Measurements from ENCODE around the gene PTPRR. TPM values are rescaled to one million over a fixed set of nuclear protein-coding genes. Genes with fewer than 3 reads are reported as not detected.

The PTPRR gene
- total RNA-seq, 1 donor from 2014 or later: not detected

- DNase-seq (ENCODE audit: low spot score): no peak
- Mint-ChIP-seq H3K27me3 (ENCODE audit: low read depth) (no peaks in the 10 kb centered on the region), H3K9me3 (no peaks in the 10 kb centered on the region), H3K4me3 (ENCODE audit: low read depth) (no peak overlapping the region), H3K27ac (no peak overlapping the region), H3K36me3 (ENCODE audit: low read depth) (no peaks in the 10 kb centered on the region), H3K4me1 (ENCODE audit: low read depth) (no peaks in the 10 kb centered on the region)
- intact Hi-C loops (cut with micrococcal nuclease): no loop called here
These were observed 75.3 kb downstream of the PTPRR start for GRCh38 chr12:70845268-70845667.

- no peak for DNase-seq (ENCODE audit: low spot score)
- intact Hi-C loops (cut with micrococcal nuclease): no loop called here
- Mint-ChIP-seq H3K4me1 (ENCODE audit: low read depth) (no peaks in the 10 kb centered on the region), H3K4me3 (ENCODE audit: low read depth) (no peak overlapping the region), H3K27me3 (ENCODE audit: low read depth) (no peaks in the 10 kb centered on the region), H3K27ac (no peak overlapping the region), H3K36me3 (ENCODE audit: low read depth) (no peaks in the 10 kb centered on the region), H3K9me3 (no peaks in the 10 kb centered on the region)
These were observed 77.2 kb downstream of the PTPRR start for GRCh38 chr12:70843363-70843762.

GRCh38 chr12:70842942-70843341 is 77.6 kb downstream of the PTPRR start:
- Mint-ChIP-seq H3K4me3 (ENCODE audit: low read depth) (no peak overlapping the region), H3K4me1 (ENCODE audit: low read depth) (no peaks in the 10 kb centered on the region), H3K36me3 (ENCODE audit: low read depth) (no peaks in the 10 kb centered on the region), H3K27ac (no peak overlapping the region), H3K9me3 (no peaks in the 10 kb centered on the region), H3K27me3 (ENCODE audit: low read depth) (no peaks in the 10 kb centered on the region)
- no peak for DNase-seq (ENCODE audit: low spot score)
- intact Hi-C loops (cut with micrococcal nuclease): no loop called here

DNA sequence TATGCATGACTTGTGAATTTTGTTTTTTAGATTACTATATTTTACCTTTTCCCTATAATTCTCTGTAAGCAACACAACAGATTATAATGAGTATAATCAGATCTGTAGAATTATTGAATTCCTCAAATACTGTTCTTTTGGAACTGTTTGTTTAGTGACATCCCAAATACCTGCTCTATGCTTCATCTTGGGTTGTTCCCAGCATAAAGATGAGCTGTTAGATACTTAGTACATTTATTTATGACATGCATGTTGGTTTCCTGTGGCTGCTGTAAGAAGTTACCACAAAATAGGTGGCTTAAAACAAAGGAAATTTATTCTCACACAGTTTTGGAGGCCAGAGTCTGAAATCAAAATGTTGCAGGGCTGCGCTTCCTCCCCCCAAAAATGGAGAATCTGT is 78.4 kb downstream of the PTPRR start:
- no peak overlapping the region for H3K4me3 Mint-ChIP-seq (ENCODE audit: low read depth)
- no peaks in the 10 kb centered on the region for H3K36me3 Mint-ChIP-seq (ENCODE audit: low read depth)

GRCh38 chr12:70840656-70841350 is 79.7 kb downstream of the PTPRR start:
- H3K27me3 Mint-ChIP-seq (ENCODE audit: low read depth): no peaks in the 10 kb centered on the region
- no peak overlapping the region for H3K27ac Mint-ChIP-seq
- H3K4me1 Mint-ChIP-seq (ENCODE audit: low read depth): no peaks in the 10 kb centered on the region
- H3K4me3 Mint-ChIP-seq (ENCODE audit: low read depth): no peak overlapping the region
- no peak for DNase-seq (ENCODE audit: low spot score)
- H3K36me3 Mint-ChIP-seq (ENCODE audit: low read depth): no peaks in the 10 kb centered on the region
- intact Hi-C loops (cut with micrococcal nuclease): no loop called here
- no peaks in the 10 kb centered on the region for H3K9me3 Mint-ChIP-seq

More for the DNA sequence above, 78.4 kb downstream of the PTPRR start:
- Mint-ChIP-seq H3K4me1 (ENCODE audit: low read depth) (no peaks in the 10 kb centered on the region), H3K27me3 (ENCODE audit: low read depth) (no peaks in the 10 kb centered on the region), H3K9me3 (no peaks in the 10 kb centered on the region), H3K27ac (no peak overlapping the region)
- intact Hi-C loops (cut with micrococcal nuclease): no loop called here
- DNase-seq (ENCODE audit: low spot score): no peak

- no peaks in the 10 kb centered on the region for H3K27me3 Mint-ChIP-seq (ENCODE audit: low read depth)
- no peaks in the 10 kb centered on the region for H3K4me1 Mint-ChIP-seq (ENCODE audit: low read depth)
- intact Hi-C loops (cut with micrococcal nuclease): no loop called here
- no peaks in the 10 kb centered on the region for H3K36me3 Mint-ChIP-seq (ENCODE audit: low read depth)
- H3K4me3 Mint-ChIP-seq (ENCODE audit: low read depth): no peak overlapping the region
- H3K9me3 Mint-ChIP-seq: no peaks in the 10 kb centered on the region
- DNase-seq (ENCODE audit: low spot score): no peak
- no peak overlapping the region for H3K27ac Mint-ChIP-seq
These were observed 81.0 kb downstream of the PTPRR start for GRCh38 chr12:70839544-70839943.

DNA sequence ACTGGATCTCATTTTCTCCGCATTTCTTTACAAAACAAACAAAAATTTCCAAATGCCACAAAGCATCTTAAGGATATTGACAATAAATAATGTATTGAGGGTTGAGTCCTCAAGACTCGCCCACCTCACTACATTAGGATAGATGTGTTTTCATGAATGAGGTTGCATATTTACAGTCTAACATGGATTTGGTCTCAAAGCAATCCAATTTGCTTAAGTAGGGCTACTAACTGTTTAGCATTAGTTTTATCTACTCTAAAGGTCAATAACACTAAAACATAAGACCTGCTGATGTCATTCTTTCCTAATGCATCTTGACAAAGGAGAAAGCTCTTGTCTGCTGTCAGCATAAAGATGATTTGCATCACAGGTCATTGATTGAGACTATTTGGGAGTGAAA is 82.4 kb downstream of the PTPRR start:
- H3K27me3 Mint-ChIP-seq (ENCODE audit: low read depth): no peaks in the 10 kb centered on the region
- intact Hi-C loops (cut with micrococcal nuclease): no loop called here
- H3K27ac Mint-ChIP-seq: no peak overlapping the region
- H3K4me3 Mint-ChIP-seq (ENCODE audit: low read depth): no peak overlapping the region
- no peak for DNase-seq (ENCODE audit: low spot score)
- H3K4me1 Mint-ChIP-seq (ENCODE audit: low read depth): no peaks in the 10 kb centered on the region
- no peaks in the 10 kb centered on the region for H3K36me3 Mint-ChIP-seq (ENCODE audit: low read depth)
- H3K9me3 Mint-ChIP-seq: no peaks in the 10 kb centered on the region

- H3K27me3 Mint-ChIP-seq (ENCODE audit: low read depth): no peaks in the 10 kb centered on the region
- H3K4me3 Mint-ChIP-seq (ENCODE audit: low read depth): no peak overlapping the region
- H3K27ac Mint-ChIP-seq: no peak overlapping the region
- no peaks in the 10 kb centered on the region for H3K36me3 Mint-ChIP-seq (ENCODE audit: low read depth)
- H3K4me1 Mint-ChIP-seq (ENCODE audit: low read depth): no peaks in the 10 kb centered on the region
- no peaks in the 10 kb centered on the region for H3K9me3 Mint-ChIP-seq
- no peak for DNase-seq (ENCODE audit: low spot score)
- intact Hi-C loops (cut with micrococcal nuclease): no loop called here
These were observed 83.5 kb downstream of the PTPRR start for GRCh38 chr12:70837026-70837425.

- intact Hi-C loops (cut with micrococcal nuclease): no loop called here
- H3K36me3 Mint-ChIP-seq (ENCODE audit: low read depth): no peaks in the 10 kb centered on the region
- no peak for DNase-seq (ENCODE audit: low spot score)
- no peak overlapping the region for H3K4me3 Mint-ChIP-seq (ENCODE audit: low read depth)
- no peak overlapping the region for H3K27ac Mint-ChIP-seq
- no peaks in the 10 kb centered on the region for H3K4me1 Mint-ChIP-seq (ENCODE audit: low read depth)
- no peaks in the 10 kb centered on the region for H3K9me3 Mint-ChIP-seq
- no peaks in the 10 kb centered on the region for H3K27me3 Mint-ChIP-seq (ENCODE audit: low read depth)
These were observed 84.6 kb downstream of the PTPRR start for GRCh38 chr12:70835948-70836347.

DNA sequence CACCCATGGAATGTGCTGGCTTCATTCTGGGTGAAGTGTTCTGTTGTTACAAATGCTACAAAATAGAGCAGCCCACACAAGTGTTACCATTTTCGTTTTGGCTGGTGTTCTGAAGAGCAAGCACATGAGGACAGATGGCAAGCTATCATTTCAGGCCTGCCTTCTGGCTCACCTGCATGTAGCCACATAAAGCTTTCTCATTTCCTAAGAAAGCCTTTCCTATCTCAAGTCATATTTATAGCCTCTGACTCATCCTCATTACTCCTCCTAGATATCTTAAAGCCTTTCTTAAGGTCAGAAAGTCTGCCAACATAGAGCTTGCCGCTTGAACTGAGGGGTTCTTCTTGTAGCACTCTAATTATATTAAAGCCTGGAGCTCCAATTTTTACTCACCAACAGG is 89.0 kb downstream of the PTPRR start:
- H3K4me3 Mint-ChIP-seq (ENCODE audit: low read depth): no peak overlapping the region
- DNase-seq (ENCODE audit: low spot score): no peak
- H3K4me1 Mint-ChIP-seq (ENCODE audit: low read depth): no peaks in the 10 kb centered on the region
- H3K27me3 Mint-ChIP-seq (ENCODE audit: low read depth): no peaks in the 10 kb centered on the region
- H3K36me3 Mint-ChIP-seq (ENCODE audit: low read depth): no peaks in the 10 kb centered on the region
- no peaks in the 10 kb centered on the region for H3K9me3 Mint-ChIP-seq
- no peak overlapping the region for H3K27ac Mint-ChIP-seq
- intact Hi-C loops (cut with micrococcal nuclease): no loop called here

- intact Hi-C loops (cut with micrococcal nuclease): no loop called here
- no peak for DNase-seq (ENCODE audit: low spot score)
- Mint-ChIP-seq H3K36me3 (ENCODE audit: low read depth) (no peaks in the 10 kb centered on the region), H3K4me3 (ENCODE audit: low read depth) (no peak overlapping the region), H3K27me3 (ENCODE audit: low read depth) (no peaks in the 10 kb centered on the region), H3K27ac (no peak overlapping the region), H3K4me1 (ENCODE audit: low read depth) (no peaks in the 10 kb centered on the region), H3K9me3 (no peaks in the 10 kb centered on the region)
These were observed 90.1 kb downstream of the PTPRR start for GRCh38 chr12:70830221-70831061.

- intact Hi-C loops (cut with micrococcal nuclease): no loop called here
- Mint-ChIP-seq H3K4me3 (ENCODE audit: low read depth) (no peak overlapping the region), H3K4me1 (ENCODE audit: low read depth) (no peaks in the 10 kb centered on the region), H3K36me3 (ENCODE audit: low read depth) (no peaks in the 10 kb centered on the region), H3K27ac (no peak overlapping the region), H3K9me3 (no peaks in the 10 kb centered on the region), H3K27me3 (ENCODE audit: low read depth) (no peaks in the 10 kb centered on the region)
- DNase-seq (ENCODE audit: low spot score): no peak
These were observed 91.5 kb downstream of the PTPRR start for GRCh38 chr12:70829070-70829469.

DNA sequence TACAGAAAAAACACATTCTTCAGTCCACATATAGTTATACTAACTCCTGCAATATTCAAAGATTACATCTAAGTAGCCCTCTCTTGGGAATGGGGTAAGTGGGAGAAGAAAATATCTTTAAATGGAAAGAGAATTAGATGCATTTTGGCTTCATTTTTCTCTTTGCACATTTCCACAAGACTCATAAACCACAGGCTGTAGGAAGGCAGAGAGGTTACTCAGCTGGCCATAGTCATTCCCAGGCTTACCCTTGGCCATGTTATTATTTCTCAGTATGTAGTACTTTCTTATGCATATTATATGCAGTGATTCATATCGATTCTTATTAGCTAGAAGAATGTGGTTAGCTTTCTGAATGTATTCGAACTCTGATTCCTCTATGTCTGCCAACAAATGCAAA is 92.2 kb downstream of the PTPRR start:
- DNase-seq (ENCODE audit: low spot score): no peak
- Mint-ChIP-seq H3K27ac (no peak overlapping the region), H3K27me3 (ENCODE audit: low read depth) (no peaks in the 10 kb centered on the region), H3K4me3 (ENCODE audit: low read depth) (no peak overlapping the region), H3K36me3 (ENCODE audit: low read depth) (no peaks in the 10 kb centered on the region), H3K9me3 (no peaks in the 10 kb centered on the region), H3K4me1 (ENCODE audit: low read depth) (no peaks in the 10 kb centered on the region)
- intact Hi-C loops (cut with micrococcal nuclease): no loop called here

Data from activated T-helper 2 cell treated with anti-CD3 and anti-CD28 coated beads, Interferon-gamma antibody, Interleukin-2, Interleukin-4, amounts not matched to agents 10 μg/mL and 5 μg/mL and 100 μg/mL, durations not matched to agents 14 hours and 24 hours and 36 hours (primary cell).